A549 (cell line): Measurements from ENCODE around the gene MBD3L1. TPM values are rescaled to one million over a fixed set of nuclear protein-coding genes. Genes with fewer than 3 reads are reported as not detected.

Experiments
- ATAC-seq, 2 experiments: fragments of 200-7000 bp in 1 of 2; fragments of >200 bp in 1 of 2; cut with Nextera tagmentation in 1 of 2; cut with Tn5 transposase in 1 of 2; 3 replicates each; pipeline versions ENCODE4 v1.8.0 to v1.9.1; 2018 to 2020; ENCODE audit warnings: mild to moderate bottlenecking in 1 of 2, moderate library complexity in 1 of 2
- CTCF ChIA-PET: fragments of 300-600 bp; sonication (Branson Sonifier 250); formaldehyde crosslinking; extraction: SDS; loops from one replicate; lab custom pipeline; 2021; ENCODE audit warnings: antibody characterized with exemption, inconsistent platforms; lab: Yijun Ruan, JAX
- POLR2A ChIA-PET: fragments of 350-600 bp; formaldehyde crosslinking; extraction: SDS; loops from one replicate; lab custom pipeline; 2021; ENCODE audit warnings: antibody characterized with exemption, inconsistent platforms; lab: Yijun Ruan, JAX
- DNase-seq, 2 experiments: peaks; one replicate each; pipeline versions ENCODE4 v3.0.0 to v3.0.0-alpha.2; 2011 to 2016; ENCODE audit warnings: low read depth in 1 of 2, low spot score in 1 of 2
- FAIRE-seq: peaks from 2 replicates; lab custom pipeline; 2011; peaks lifted over from hg19 to GRCh38; lab: Jason Lieb, UNC
- H3K27ac ChIP-seq, 2 experiments: fragments of >200 bp; sonication (Bioruptor Twin); formaldehyde crosslinking; 3 replicates each; pipeline ENCODE4 v1.5.1; 2016 to 2017
- H3K4me1 ChIP-seq: fragments of >200 bp; sonication (Bioruptor Twin); formaldehyde crosslinking; 3 replicates; pipeline ENCODE4 v1.6.1; 2016
- H3K4me2 ChIP-seq: fragments of >200 bp; sonication (Bioruptor Twin); formaldehyde crosslinking; 3 replicates; pipeline ENCODE4 v1.6.1; 2016
- H3K4me3 ChIP-seq: fragments of >200 bp; sonication (Bioruptor Twin); formaldehyde crosslinking; 3 replicates; pipeline ENCODE4 v1.5.1; 2016
- H3K9me3 ChIP-seq: fragments of >200 bp; sonication (Bioruptor Twin); formaldehyde crosslinking; 3 replicates; pipeline ENCODE4 v1.6.1; 2016
- CEBPB ChIP-seq, 2 experiments: fragments of >200 bp in 1 of 2; sonication (Bioruptor Twin) in 1 of 2; formaldehyde crosslinking in 1 of 2; IDR thresholded peaks; 2 replicates each; pipeline ENCODE4 v1.6.1; 2012 to 2016
- FOSB ChIP-seq: fragments of 250-450 bp; sonication (Bioruptor Pico); IDR thresholded peaks from 2 replicates; pipeline ENCODE4 v1.5.0; 2020; ENCODE audit warnings: mild to moderate bottlenecking, moderate library complexity
- FOSL2 ChIP-seq, 2 experiments: fragments of 450-650 bp in 1 of 2; fragments of >200 bp in 1 of 2; sonication (Bioruptor Twin) in 1 of 2; formaldehyde crosslinking; IDR thresholded peaks; 2 replicates each; pipeline versions ENCODE4 v1.5.0 to v1.6.1; 2016 to 2020; ENCODE audit warnings: mild to moderate bottlenecking in 1 of 2, moderate library complexity in 1 of 2
- HDAC2 ChIP-seq: fragments of 200-600 bp; sonication (generic); IDR thresholded peaks from 2 replicates; pipeline ENCODE4 v1.6.1; 2016
- JUN ChIP-seq, 2 experiments: fragments of >200 bp; sonication (Bioruptor Twin); formaldehyde crosslinking; IDR thresholded peaks; 2 replicates in 1 of 2; 3 replicates in 1 of 2; pipeline ENCODE4 v1.6.1; 2016 to 2017
- WGBS: methylation state at CpG from one replicate; pipeline ENCODE4 v1.1.6; 2017; ENCODE audit errors: missing lambda C conversion rate; 5-methylcytosine and 5-hydroxymethylcytosine counted together
- polyA plus RNA-seq, 4 experiments: library from polyadenylated mRNA; depleted of rRNA in 3 of 4; stranded (reverse); fragments of >200 nt; fragmentation: RNase III in 1 of 4; extraction: RNeasy Plus Mini Kit Qiagen cat#74134 plus additional on column Dnase treatment in 1 of 4; gene quantifications; 2 replicates in 3 of 4; 3 replicates in 1 of 4; pipeline ENCODE4 v1.2.3, GENCODE V29; 2011 to 2017
- TF ChIP-seq, protein P1 (sequence below): fragments of 250-450 bp; sonication (Bioruptor Pico); IDR thresholded peaks from 2 replicates; pipeline ENCODE4 v1.5.0; 2020; ENCODE audit warnings: low read depth, mild to moderate bottlenecking, moderate library complexity

The MBD3L1 gene
- polyA plus RNA-seq, 2 of the 4 experiments (the other 2 are of a cell fraction): not detected

DNA sequence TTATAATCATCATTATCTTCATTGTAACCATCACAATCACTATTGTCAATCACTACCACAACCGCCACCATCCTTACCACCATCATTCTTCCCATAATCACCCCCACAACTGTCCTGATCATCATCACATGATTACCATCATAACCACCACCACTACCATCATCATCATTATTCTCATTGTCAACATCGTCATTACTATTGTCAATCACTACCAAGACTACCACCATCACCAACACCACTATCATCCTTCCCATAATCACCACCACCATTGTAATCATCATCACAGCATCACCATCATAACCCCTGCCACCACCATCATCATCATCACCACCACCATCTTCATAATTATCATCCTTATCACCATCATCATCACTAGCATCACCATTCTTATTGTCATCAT is 55.2 kb downstream of the MBD3L1 start:
- H3K27ac ChIP-seq: no peak overlapping the region
- CTCF ChIA-PET: no interaction called here
- no peak for DNase-seq
- no peak overlapping the region for H3K4me3 ChIP-seq
- TF ChIP-seq CEBPB (IDR thresholded peaks at IDR 0.05): no peak
- no peak for TF ChIP-seq HDAC2
- no peak for TF ChIP-seq JUN (IDR thresholded peaks at IDR 0.05)
- TF ChIP-seq FOSB: no peak
- TF ChIP-seq FOSL2 (IDR thresholded peaks at IDR 0.05): no peak
- TF ChIP-seq FOSL2 (CRISPR knock-in tag; IDR thresholded peaks at IDR 0.05): no peak
- TF ChIP-seq, all 56 proteins: peak for 0
- POLR2A ChIA-PET: no interaction called here
- Histone ChIP-seq H3K9me3 (no peaks in the 10 kb centered on the region; the same call in 2 of the 3 replicates), H3K4me2 (no peak overlapping the region), H3K4me1 (no peaks in the 10 kb centered on the region)
- ATAC-seq (no peak), FAIRE-seq (no peak)
- WGBS: 53% methylated on average over 2 of the region's 2 CpGs

DNA sequence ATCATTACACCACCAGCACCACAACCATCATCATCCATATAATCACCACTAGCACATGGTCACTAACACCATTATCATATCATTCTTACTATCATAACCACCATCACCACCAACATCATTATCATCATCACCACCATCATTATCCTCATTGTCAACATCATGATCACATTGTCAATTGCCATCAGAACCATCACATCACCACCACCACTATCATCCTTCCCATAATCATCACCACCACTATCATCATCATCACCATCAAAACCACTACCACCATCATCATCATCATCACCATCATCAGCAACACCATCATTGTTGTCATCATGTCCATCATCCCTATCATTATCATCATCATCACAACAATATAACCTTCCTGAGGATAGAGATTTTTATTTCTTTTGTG is 58.1 kb downstream of the MBD3L1 start:
- Histone ChIP-seq H3K4me3 (no peak overlapping the region), H3K27ac (no peak overlapping the region), H3K4me1 (no peaks in the 10 kb centered on the region), H3K9me3 (no peaks in the 10 kb centered on the region; the same call in 2 of the 3 replicates), H3K4me2 (no peak overlapping the region)
- ChIA-PET CTCF (no interaction called here), POLR2A (no interaction called here)
- TF ChIP-seq, protein P1, sequence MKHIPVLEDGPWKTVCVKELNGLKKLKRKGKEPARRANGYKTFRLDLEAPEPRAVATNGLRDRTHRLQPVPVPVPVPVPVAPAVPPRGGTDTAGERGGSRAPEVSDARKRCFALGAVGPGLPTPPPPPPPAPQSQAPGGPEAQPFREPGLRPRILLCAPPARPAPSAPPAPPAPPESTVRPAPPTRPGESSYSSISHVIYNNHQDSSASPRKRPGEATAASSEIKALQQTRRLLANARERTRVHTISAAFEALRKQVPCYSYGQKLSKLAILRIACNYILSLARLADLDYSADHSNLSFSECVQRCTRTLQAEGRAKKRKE (CRISPR knock-in tag): no peak
- ATAC-seq (no peak), FAIRE-seq (no peak), DNase-seq (no peak)

Other genes starting within 250 kb of the MBD3L1 start
- gene ADAMTS10, start 221.7 kb upstream of the MBD3L1 start, polyA plus RNA-seq (2011; rRNA removed): 26.7 and 33.2 TPM in 2 replicates
- 39.0 to 73.0 TPM (median 49.3 TPM) in 3 replicates for gene ADAMTS10, start 221.7 kb upstream of the MBD3L1 start, polyA plus RNA-seq (2017; fragmentation: RNase III; extraction: RNeasy Plus Mini Kit Qiagen cat#74134 plus additional on column Dnase treatment)
- gene NFILZ, start 201.7 kb upstream of the MBD3L1 start, polyA plus RNA-seq (2011; rRNA removed): not detected in 2 replicates
- gene NFILZ, start 201.7 kb upstream of the MBD3L1 start, polyA plus RNA-seq (2017; fragmentation: RNase III; extraction: RNeasy Plus Mini Kit Qiagen cat#74134 plus additional on column Dnase treatment): not detected in 3 replicates
- not detected in 2 replicates for gene ACTL9, start 133.6 kb upstream of the MBD3L1 start, polyA plus RNA-seq (2011; rRNA removed)
- not detected in 3 replicates for gene ACTL9, start 133.6 kb upstream of the MBD3L1 start, polyA plus RNA-seq (2017; fragmentation: RNase III; extraction: RNeasy Plus Mini Kit Qiagen cat#74134 plus additional on column Dnase treatment)
- not detected in 2 replicates for gene OR2Z1, start 110.7 kb upstream of the MBD3L1 start, polyA plus RNA-seq (2011; rRNA removed)
- not detected in 3 replicates for gene OR2Z1, start 110.7 kb upstream of the MBD3L1 start, polyA plus RNA-seq (2017; fragmentation: RNase III; extraction: RNeasy Plus Mini Kit Qiagen cat#74134 plus additional on column Dnase treatment)
- gene ZNF558, start 73 bp upstream of the MBD3L1 start, polyA plus RNA-seq (2011; rRNA removed): 30.9 and 37.3 TPM in 2 replicates
- gene ZNF558, start 73 bp upstream of the MBD3L1 start, polyA plus RNA-seq (2017; fragmentation: RNase III; extraction: RNeasy Plus Mini Kit Qiagen cat#74134 plus additional on column Dnase treatment): 8.8 to 11.8 TPM (median 8.9 TPM) in 3 replicates
- 0.23 and 0.67 TPM in 2 replicates for gene MUC16, start 178.0 kb downstream of the MBD3L1 start, polyA plus RNA-seq (2011; rRNA removed)
- 0.01 to 0.03 TPM in 2 of 3 replicates, not detected in the other for gene MUC16, start 178.0 kb downstream of the MBD3L1 start, polyA plus RNA-seq (2017; fragmentation: RNase III; extraction: RNeasy Plus Mini Kit Qiagen cat#74134 plus additional on column Dnase treatment)